ENCODE results near the gene ADPRS. TPM values are rescaled to one million over a fixed set of nuclear protein-coding genes. Genes with fewer than 3 reads are reported as not detected.

The ADPRS gene
- total RNA-seq, 1 donor from 2014 or later: 28.1 TPM

GRCh38 chr1:36091141-36091540 is 2.4 kb downstream of the ADPRS start:
- TF ChIP-seq EZH2 (IDR thresholded peaks at IDR 0.05): no peak
- no peak for TF ChIP-seq EZH2phosphoT487 (IDR thresholded peaks at IDR 0.05)
- no peak for TF ChIP-seq CTCF (IDR thresholded peaks at IDR 0.05)
- Mint-ChIP-seq H3K27me3 (ENCODE audit: insufficient read depth, low read depth) (peaks cover 3% of the 10 kb centered on the region), H3K36me3 (peaks cover 17% of the 10 kb centered on the region), H3K4me1 (peaks cover 23% of the 10 kb centered on the region), H3K9me3 (peaks cover 2% of the 10 kb centered on the region), H3K27ac (no peak overlapping the region), H3K4me3 (no peak overlapping the region)
- Histone ChIP-seq H4K20me1 (ENCODE audit: low read depth) (peaks cover 10% of the 10 kb centered on the region), H2AFZ (replicated peaks) (no peak overlapping the region), H3K9me3 (ENCODE audit: low read depth) (no peaks in the 10 kb centered on the region), H3K79me2 (ENCODE audit: low read depth) (peaks cover 22% of the 10 kb centered on the region), H3F3A (ENCODE audit: low read depth) (peaks cover 12% of the 10 kb centered on the region), H3K9ac (no peak overlapping the region), H3K4me2 (no peak overlapping the region), H3K4me3 (no peak overlapping the region), H3K4me1 (peaks cover 3% of the 10 kb centered on the region), H3K36me3 (no peaks in the 10 kb centered on the region), H3K27me3 (no peaks in the 10 kb centered on the region), H3K27ac (no peak overlapping the region)
- DNase-seq (ENCODE audit: low spot score): no peak

GRCh38 chr1:36091698-36092097 is 3.0 kb downstream of the ADPRS start:
- Mint-ChIP-seq H3K27ac (no peak overlapping the region), H3K4me3 (peak overlapping the region; percentile 67), H3K4me1 (peaks cover 17% of the 10 kb centered on the region), H3K36me3 (peaks cover 14% of the 10 kb centered on the region), H3K9me3 (no peaks in the 10 kb centered on the region), H3K27me3 (ENCODE audit: insufficient read depth, low read depth) (peaks cover 3% of the 10 kb centered on the region)
- no peaks in the 10 kb centered on the region for H3K9me3 ChIP-seq (ENCODE audit: low read depth)
- no peak overlapping the region for H3K27ac ChIP-seq
- TF ChIP-seq EZH2phosphoT487 (IDR thresholded peaks at IDR 0.05) (no peak), CTCF (IDR thresholded peaks at IDR 0.05) (no peak), EZH2 (IDR thresholded peaks at IDR 0.05) (no peak)
- no peak overlapping the region for H3K9ac ChIP-seq
- DNase-seq (ENCODE audit: low spot score): no peak
- no peaks in the 10 kb centered on the region for H3K36me3 ChIP-seq
- H3K4me2 ChIP-seq: no peak overlapping the region
- H2AFZ ChIP-seq (replicated peaks): no peak overlapping the region
- peaks cover 18% of the 10 kb centered on the region for H3F3A ChIP-seq (ENCODE audit: low read depth)
- no peaks in the 10 kb centered on the region for H3K27me3 ChIP-seq
- H3K4me3 ChIP-seq: no peak overlapping the region
- H3K79me2 ChIP-seq (ENCODE audit: low read depth): peaks cover 22% of the 10 kb centered on the region
- peaks cover 3% of the 10 kb centered on the region for H3K4me1 ChIP-seq
- H4K20me1 ChIP-seq (ENCODE audit: low read depth): peaks cover 10% of the 10 kb centered on the region

DNA sequence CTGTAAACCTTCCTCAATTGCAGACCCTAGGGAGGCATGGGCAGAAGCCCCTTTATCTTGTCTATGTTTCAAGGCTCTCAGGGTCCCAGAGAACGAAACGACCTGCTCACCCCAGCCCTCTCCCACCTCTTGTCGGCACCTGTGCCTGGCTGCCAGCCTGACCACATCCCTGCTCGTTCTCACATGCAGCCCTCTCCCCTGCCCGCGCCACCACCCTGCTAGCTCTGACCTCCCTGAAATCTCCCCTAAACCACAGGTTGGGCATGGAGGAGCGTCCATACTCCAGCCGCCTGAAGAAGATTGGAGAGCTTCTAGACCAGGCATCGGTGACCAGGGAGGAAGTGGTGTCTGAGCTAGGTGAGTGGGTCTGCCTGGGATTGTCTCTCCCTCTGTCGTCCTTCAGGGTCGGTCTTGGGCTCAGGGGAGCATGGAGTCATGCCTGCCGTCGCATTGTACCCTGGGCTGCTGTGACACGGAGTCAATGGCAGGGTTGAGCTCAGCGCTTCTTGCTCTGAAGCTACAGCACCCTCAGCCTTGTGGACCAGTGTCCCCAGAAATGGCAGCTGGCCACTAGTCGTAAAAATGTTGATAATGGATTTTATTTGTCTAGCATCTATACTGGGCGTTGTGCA is 3.6 kb downstream of the ADPRS start:
- peaks cover 20% of the 10 kb centered on the region for H3F3A ChIP-seq (ENCODE audit: low read depth)
- Mint-ChIP-seq H3K36me3 (peaks cover 13% of the 10 kb centered on the region), H3K27ac (peak overlapping the region; percentile 76), H3K9me3 (no peaks in the 10 kb centered on the region), H3K27me3 (ENCODE audit: insufficient read depth, low read depth) (peaks cover 2% of the 10 kb centered on the region), H3K4me1 (peaks cover 13% of the 10 kb centered on the region), H3K4me3 (no peak overlapping the region)
- no peak overlapping the region for H3K4me3 ChIP-seq
- H3K36me3 ChIP-seq: no peaks in the 10 kb centered on the region
- TF ChIP-seq CTCF (IDR thresholded peaks at IDR 0.05) (no peak), EZH2 (IDR thresholded peaks at IDR 0.05) (no peak), EZH2phosphoT487 (IDR thresholded peaks at IDR 0.05) (no peak)
- no peak overlapping the region for H3K4me2 ChIP-seq
- no peak overlapping the region for H3K27ac ChIP-seq
- H2AFZ ChIP-seq (replicated peaks): no peak overlapping the region
- H3K27me3 ChIP-seq: no peaks in the 10 kb centered on the region
- H4K20me1 ChIP-seq (ENCODE audit: low read depth): peaks cover 10% of the 10 kb centered on the region
- H3K9ac ChIP-seq: no peak overlapping the region
- H3K9me3 ChIP-seq (ENCODE audit: low read depth): no peaks in the 10 kb centered on the region
- H3K79me2 ChIP-seq (ENCODE audit: low read depth): peaks cover 22% of the 10 kb centered on the region
- DNase-seq (ENCODE audit: low spot score): no peak
- H3K4me1 ChIP-seq: peaks cover 3% of the 10 kb centered on the region
